Right lobe of liver (tissue), 4 donors: Measurements from ENCODE around the gene PEPD.

ENCODE experiments used
- POLR2A ChIP-seq: fragments of 450-650 bp; IDR thresholded peaks from one replicate; pipeline ENCODE4 v1.6.1; 2017; ENCODE audit warnings: antibody characterized with exemption, mild to moderate bottlenecking
- TF ChIP-seq, protein P1 (sequence below), 4 donors: fragments of 200-600 bp in 3 of 4; fragments of 450-650 bp in 1 of 4; IDR thresholded peaks; one replicate each; pipeline versions ENCODE4 v1.5.1 to v1.8.0; 2016 to 2022; ENCODE audit warnings: antibody characterized with exemption in 4 of 4, mild to moderate bottlenecking in 2 of 4
- donor health status: DM: no; HTN: no; CAD: no.
- donor health status: DM: no; HTN: no; CAD: no.
- donor health status: DM: no; HTN: yes; CAD: no.

GRCh38 chr19:33467851-33468250 lies 53.7 kb downstream of the PEPD start:
- TF ChIP-seq, protein P1, sequence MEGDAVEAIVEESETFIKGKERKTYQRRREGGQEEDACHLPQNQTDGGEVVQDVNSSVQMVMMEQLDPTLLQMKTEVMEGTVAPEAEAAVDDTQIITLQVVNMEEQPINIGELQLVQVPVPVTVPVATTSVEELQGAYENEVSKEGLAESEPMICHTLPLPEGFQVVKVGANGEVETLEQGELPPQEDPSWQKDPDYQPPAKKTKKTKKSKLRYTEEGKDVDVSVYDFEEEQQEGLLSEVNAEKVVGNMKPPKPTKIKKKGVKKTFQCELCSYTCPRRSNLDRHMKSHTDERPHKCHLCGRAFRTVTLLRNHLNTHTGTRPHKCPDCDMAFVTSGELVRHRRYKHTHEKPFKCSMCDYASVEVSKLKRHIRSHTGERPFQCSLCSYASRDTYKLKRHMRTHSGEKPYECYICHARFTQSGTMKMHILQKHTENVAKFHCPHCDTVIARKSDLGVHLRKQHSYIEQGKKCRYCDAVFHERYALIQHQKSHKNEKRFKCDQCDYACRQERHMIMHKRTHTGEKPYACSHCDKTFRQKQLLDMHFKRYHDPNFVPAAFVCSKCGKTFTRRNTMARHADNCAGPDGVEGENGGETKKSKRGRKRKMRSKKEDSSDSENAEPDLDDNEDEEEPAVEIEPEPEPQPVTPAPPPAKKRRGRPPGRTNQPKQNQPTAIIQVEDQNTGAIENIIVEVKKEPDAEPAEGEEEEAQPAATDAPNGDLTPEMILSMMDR (IDR thresholded peaks at IDR 0.05): no peak
- no peak for TF ChIP-seq POLR2A
